ENCODE measurements around the gene MSN.

Gene MSN

DNA sequence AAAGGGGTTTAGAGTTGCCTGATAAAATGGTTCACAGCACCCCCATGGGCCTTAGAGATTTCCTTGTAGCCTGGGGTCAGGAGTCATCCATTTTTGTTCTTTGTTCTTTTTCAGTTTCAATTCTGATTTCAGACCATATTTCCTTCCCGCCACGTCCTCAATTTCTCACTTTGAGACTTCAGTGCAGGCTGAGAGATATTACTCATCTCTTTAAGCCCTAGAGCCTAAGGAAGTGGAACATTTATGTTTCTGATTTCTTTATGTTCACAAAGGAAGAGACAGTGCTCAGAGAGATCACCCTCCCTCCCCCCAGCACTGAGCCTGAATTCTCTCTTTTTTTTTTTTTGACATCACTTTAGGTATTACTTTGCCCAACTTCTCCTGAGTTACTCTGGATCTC is 56.3 kb downstream of the MSN start:
- Histone ChIP-seq H3K4me3 (ENCODE audit: low read depth, low read length) (no peak overlapping the region), H3K27me3 (replicated peaks) (no peaks in the 10 kb centered on the region), H3K36me3 (replicated peaks) (peaks cover 13% of the 10 kb centered on the region), H3K27ac (peak overlapping the region; percentile 61)
- peak; percentile 14 for DNase-seq
- TF ChIP-seq, protein P1, sequence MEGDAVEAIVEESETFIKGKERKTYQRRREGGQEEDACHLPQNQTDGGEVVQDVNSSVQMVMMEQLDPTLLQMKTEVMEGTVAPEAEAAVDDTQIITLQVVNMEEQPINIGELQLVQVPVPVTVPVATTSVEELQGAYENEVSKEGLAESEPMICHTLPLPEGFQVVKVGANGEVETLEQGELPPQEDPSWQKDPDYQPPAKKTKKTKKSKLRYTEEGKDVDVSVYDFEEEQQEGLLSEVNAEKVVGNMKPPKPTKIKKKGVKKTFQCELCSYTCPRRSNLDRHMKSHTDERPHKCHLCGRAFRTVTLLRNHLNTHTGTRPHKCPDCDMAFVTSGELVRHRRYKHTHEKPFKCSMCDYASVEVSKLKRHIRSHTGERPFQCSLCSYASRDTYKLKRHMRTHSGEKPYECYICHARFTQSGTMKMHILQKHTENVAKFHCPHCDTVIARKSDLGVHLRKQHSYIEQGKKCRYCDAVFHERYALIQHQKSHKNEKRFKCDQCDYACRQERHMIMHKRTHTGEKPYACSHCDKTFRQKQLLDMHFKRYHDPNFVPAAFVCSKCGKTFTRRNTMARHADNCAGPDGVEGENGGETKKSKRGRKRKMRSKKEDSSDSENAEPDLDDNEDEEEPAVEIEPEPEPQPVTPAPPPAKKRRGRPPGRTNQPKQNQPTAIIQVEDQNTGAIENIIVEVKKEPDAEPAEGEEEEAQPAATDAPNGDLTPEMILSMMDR (IDR thresholded peaks at IDR 0.05; ENCODE audit: low read depth, low read length, missing control alignments): no peak
- in situ Hi-C loops (cut with HindIII; ENCODE audit: low pct_ligation_motif_present, low sequenced_read_pairs): no loop called here

DNA sequence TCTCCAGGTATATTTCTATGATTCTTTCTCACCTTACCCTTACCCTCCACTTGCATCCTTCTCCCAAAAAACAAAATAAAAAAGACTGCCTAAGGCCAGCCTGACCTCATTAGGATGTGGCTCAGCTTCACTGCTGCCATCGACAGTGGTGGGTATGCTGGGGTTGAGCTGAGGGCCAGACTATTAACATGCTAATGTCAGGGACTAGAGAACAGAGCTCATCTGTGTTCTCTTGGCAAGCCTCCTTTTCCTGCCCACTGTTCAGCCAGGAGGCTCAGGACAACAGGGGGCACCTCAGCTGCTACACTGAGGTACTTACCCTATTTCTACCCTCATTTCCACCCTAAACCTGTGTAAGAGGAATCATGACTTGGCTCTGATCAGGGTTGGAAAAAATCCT is 59.3 kb downstream of the MSN start:
- H3K36me3 ChIP-seq (replicated peaks): peaks cover 35% of the 10 kb centered on the region
- in situ Hi-C loops (cut with HindIII; ENCODE audit: low pct_ligation_motif_present, low sequenced_read_pairs): no loop called here
- TF ChIP-seq, protein P1 (IDR thresholded peaks at IDR 0.05; ENCODE audit: low read depth, low read length, missing control alignments): no peak
- H3K27me3 ChIP-seq (replicated peaks): no peaks in the 10 kb centered on the region
- H3K27ac ChIP-seq: no peak overlapping the region
- no peak overlapping the region for H3K4me3 ChIP-seq (ENCODE audit: low read depth, low read length)
- no peak for DNase-seq

DNA sequence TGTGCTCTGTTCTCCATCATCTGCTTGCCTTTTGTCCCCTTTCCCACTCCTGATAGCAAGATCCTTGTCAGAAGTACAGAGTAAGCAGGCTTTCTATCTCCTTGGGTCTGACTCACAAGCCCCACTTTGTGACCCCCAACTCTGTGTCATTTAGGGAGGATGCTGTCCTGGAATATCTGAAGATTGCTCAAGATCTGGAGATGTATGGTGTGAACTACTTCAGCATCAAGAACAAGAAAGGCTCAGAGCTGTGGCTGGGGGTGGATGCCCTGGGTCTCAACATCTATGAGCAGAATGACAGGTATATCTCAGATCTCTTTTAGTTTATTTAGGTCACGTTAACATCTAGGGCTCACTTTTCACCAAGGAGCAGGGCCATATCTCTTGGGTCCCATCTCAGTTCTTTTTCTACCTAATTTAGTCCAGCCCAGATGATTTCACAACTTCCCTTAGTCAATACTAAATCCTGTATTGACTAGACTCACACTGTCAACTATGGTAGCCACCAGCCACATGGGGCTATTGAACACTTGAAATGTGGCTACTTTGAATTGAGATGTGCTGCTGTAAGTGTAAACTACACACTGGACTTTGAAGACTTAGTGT is 64.3 kb downstream of the MSN start:
- Histone ChIP-seq H3K4me3 (ENCODE audit: low read depth, low read length) (no peak overlapping the region), H3K27ac (no peak overlapping the region), H3K36me3 (replicated peaks) (peaks cover 71% of the 10 kb centered on the region), H3K27me3 (replicated peaks) (no peaks in the 10 kb centered on the region)
- TF ChIP-seq, protein P1 (IDR thresholded peaks at IDR 0.05; ENCODE audit: low read depth, low read length, missing control alignments): no peak
- no peak for DNase-seq
- in situ Hi-C loops (cut with HindIII; ENCODE audit: low pct_ligation_motif_present, low sequenced_read_pairs): no loop called here

DNA sequence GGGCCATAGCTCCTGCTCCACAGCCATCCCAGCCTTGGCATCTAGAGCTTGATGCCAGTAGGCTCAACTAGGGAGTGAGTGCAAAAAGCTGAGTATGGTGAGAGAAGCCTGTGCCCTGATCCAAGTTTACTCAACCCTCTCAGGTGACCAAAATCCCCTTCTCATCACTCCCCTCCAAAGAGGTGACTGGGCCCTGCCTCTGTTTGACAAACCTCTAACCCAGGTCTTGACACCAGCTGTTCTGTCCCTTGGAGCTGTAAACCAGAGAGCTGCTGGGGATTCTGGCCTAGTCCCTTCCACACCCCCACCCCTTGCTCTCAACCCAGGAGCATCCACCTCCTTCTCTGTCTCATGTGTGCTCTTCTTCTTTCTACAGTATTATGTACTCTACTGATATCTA is 73.5 kb downstream of the MSN start:
- H3K36me3 ChIP-seq (replicated peaks): peaks cover 44% of the 10 kb centered on the region
- H3K27ac ChIP-seq: no peak overlapping the region
- TF ChIP-seq, protein P1 (IDR thresholded peaks at IDR 0.05; ENCODE audit: low read depth, low read length, missing control alignments): no peak
- DNase-seq: no peak
- H3K4me3 ChIP-seq (ENCODE audit: low read depth, low read length): no peak overlapping the region
- in situ Hi-C loops (cut with HindIII; ENCODE audit: low pct_ligation_motif_present, low sequenced_read_pairs): no loop called here
- no peaks in the 10 kb centered on the region for H3K27me3 ChIP-seq (replicated peaks)

DNA sequence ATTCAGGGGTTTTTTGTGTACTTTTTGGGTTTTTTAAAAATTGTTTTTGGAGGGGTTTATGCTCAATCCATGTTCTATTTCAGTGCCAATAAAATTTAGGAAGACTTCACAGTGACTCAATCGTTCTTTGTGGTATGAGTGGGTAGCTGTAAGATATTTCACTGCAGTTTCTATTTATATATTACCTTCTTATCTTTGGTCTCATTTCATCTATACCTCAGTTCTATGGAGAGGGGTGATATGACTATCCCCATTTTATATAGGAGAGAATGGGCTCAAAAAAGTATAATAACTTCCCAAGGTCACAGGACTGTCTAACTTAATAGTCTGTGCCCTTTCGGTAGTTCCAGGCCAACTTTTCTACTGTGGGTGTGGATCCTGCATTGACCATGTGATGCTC is 74.4 kb downstream of the MSN start:
- Histone ChIP-seq H3K27me3 (replicated peaks) (no peaks in the 10 kb centered on the region), H3K36me3 (replicated peaks) (peaks cover 37% of the 10 kb centered on the region), H3K27ac (no peak overlapping the region), H3K4me3 (ENCODE audit: low read depth, low read length) (no peak overlapping the region)
- TF ChIP-seq, protein P1 (IDR thresholded peaks at IDR 0.05; ENCODE audit: low read depth, low read length, missing control alignments): no peak
- in situ Hi-C loops (cut with HindIII; ENCODE audit: low pct_ligation_motif_present, low sequenced_read_pairs): no loop called here
- DNase-seq: no peak

DNA sequence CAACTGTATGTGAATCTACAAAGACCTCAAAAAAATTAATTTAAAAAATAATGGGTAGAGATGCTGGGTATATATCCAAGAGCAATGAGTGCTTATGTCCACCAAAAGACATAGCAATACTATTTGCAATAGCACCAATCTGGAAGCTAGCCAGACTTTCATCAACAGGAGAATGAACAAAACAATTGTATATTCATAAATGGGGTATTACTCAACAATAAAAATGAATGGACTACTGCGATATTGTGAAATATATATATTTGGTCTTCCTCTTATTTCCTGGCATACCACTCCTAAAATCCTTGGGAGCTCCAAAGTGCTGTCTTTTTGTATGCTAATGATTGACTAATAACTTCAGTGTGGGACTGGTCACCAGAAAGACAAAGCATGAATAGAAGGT is 77.5 kb downstream of the MSN start:
- no peak for DNase-seq
- in situ Hi-C loops (cut with HindIII; ENCODE audit: low pct_ligation_motif_present, low sequenced_read_pairs): no loop called here
- no peak overlapping the region for H3K27ac ChIP-seq
- no peak overlapping the region for H3K4me3 ChIP-seq (ENCODE audit: low read depth, low read length)
- H3K27me3 ChIP-seq (replicated peaks): no peaks in the 10 kb centered on the region
- peaks cover 12% of the 10 kb centered on the region for H3K36me3 ChIP-seq (replicated peaks)
- TF ChIP-seq, protein P1 (IDR thresholded peaks at IDR 0.05; ENCODE audit: low read depth, low read length, missing control alignments): no peak
